Hypothalamus (tissue), 51 donors: Measurements from ENCODE around the gene KDSR.

ENCODE experiments used
- DNase-seq, 51 donors: peaks; one replicate each; lab custom pipeline; 2025; lab: John Stamatoyannopoulos, UW

Gene KDSR

GRCh38 chr18:63367053-63367953 lies at the start of gene KDSR:
KDSR (minus strand) TSS chr18:63367206; CDS start chr18:63367118, 88 bp downstream.
- DNase-seq: peak; percentile 67 to 98 (median 93)

DNA sequence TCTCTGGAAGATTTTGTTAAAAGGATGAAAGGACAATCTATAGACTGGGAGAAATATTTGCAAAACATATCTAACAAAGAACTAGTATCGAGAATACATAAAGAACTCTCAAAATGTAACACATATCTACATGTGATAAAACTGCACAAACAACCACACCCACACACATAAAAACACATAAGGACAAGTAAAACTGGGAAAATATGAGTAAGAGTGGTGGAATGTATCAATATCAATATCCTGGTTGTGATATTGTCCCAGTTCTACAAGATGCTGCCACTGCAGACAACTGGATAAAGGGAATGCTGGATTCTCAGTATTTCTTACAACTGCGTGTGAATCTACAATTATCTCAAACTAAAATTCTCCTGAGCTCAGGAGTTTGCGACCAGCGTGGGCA lies 45.9 kb upstream of the KDSR start:
- DNase-seq: no peak

GRCh38 chr18:63410792-63411191 lies 43.8 kb upstream of the KDSR start:
- DNase-seq: no peak

DNA sequence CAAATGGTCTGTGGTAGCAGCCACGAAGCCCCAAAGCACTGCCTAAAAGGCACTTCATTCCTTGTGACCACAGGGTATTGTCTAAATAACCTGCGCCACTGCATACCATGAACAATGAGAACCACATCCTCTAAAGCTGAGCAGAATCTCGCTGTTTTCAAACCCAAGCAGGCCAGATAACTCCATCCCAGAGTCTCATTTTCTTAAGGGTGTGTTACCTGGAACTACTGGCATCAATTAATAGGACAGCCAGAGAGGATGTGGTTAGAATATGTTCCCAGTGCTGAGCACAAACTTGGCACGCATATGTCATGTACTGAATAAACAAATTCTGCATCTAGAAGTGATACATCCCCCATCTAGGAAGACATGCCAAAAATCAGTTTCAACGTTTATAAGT lies 42.3 kb upstream of the KDSR start:
- DNase-seq: no peak

DNA sequence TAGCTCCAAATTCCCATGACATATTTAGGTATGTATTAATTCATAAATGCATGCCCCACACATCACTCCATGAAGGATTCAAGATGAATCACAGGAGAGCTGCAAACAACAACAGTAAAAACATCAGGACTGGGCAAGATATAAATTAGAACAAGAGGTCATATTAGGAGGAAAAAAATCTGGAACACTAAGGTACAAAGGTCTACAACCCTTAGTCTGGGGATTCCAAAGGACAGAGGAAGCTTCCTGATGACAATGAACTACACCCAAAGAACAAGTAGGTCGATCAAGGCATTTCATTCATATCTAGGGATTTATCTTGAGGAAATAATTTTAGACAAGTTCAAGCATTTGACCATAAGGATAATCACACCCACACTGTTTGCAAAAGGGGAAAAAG lies 40.7 kb upstream of the KDSR start:
- DNase-seq: no peak

GRCh38 chr18:63405986-63406385 lies 39.0 kb upstream of the KDSR start:
- DNase-seq: peak in 2 of 51 donors; percentile 1 to 9

GRCh38 chr18:63402246-63403162 lies 35.5 kb upstream of the KDSR start:
- no peak for DNase-seq

DNA sequence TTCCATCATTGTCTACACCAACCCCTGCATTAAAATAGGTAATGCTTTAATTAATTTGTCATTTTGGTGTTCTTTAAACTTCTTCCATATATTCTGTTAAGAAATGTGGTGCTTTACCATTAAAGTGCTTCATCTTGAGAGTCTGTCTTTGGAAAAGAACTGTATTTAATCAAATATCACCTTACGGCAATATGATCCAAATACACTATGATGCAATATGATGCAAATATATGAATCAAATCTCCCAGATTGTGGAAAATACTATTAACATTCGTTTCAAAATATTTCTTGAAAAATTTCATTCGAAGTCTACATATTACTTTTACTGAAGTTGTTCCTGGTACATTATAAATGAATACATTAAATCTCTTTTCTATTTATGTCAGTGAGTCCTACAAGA lies 32.3 kb upstream of the KDSR start:
- DNase-seq: no peak

DNA sequence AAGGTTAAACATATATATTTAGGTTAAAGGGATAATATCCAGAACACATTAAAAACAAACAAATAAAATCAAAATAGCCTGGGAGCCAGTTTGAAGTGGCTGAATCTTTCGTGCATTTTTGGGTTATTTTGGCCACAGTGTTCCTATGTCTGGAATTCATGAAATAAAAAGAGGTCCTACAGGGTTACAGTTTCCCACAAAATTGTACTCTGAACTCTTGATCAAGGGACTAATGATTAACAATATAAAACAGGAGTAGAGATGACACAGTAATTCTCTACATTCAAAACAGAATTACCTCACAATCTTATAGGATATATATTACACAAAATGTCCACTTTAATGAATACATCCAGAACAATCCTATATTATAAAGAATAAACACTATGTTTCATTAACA lies 30.3 kb upstream of the KDSR start:
- DNase-seq: no peak

- no peak for DNase-seq
These were observed 28.5 kb upstream of the KDSR start for GRCh38 chr18:63395503-63395902.

- DNase-seq: no peak
These were observed 27.9 kb upstream of the KDSR start for GRCh38 chr18:63394954-63395353.

- no peak for DNase-seq
These were observed 20.9 kb upstream of the KDSR start for GRCh38 chr18:63387861-63388260.

- no peak for DNase-seq
These were observed 15.8 kb upstream of the KDSR start for GRCh38 chr18:63382843-63383242.

GRCh38 chr18:63379639-63379962 lies 12.6 kb upstream of the KDSR start:
- no peak for DNase-seq

GRCh38 chr18:63378919-63379638 lies 12.1 kb upstream of the KDSR start:
- no peak for DNase-seq

- no peak for DNase-seq
These were observed 10.4 kb upstream of the KDSR start for GRCh38 chr18:63377275-63377980.

DNA sequence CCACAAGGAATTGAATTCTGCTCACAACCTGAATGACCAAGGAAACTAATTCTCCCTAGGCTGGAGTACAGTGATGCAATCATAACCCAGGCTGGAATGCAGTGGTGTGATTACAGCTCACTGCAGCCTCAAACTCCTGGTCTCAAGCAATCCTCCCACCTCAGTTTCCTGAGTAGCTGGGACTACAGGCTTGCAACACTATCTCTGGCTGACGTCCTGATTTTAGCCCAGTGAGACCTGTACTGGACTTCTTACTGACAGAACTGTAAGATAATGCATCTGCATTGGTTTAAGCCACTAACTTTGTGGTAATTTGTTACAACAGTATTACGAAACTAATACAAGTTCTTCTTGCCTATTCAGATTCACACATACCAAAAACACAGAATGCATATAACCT lies 9.5 kb upstream of the KDSR start:
- DNase-seq: no peak

- DNase-seq: no peak
These were observed 7.5 kb upstream of the KDSR start for GRCh38 chr18:63374540-63374939.

- DNase-seq: no peak
These were observed 6.2 kb upstream of the KDSR start for GRCh38 chr18:63373161-63373560.

DNA sequence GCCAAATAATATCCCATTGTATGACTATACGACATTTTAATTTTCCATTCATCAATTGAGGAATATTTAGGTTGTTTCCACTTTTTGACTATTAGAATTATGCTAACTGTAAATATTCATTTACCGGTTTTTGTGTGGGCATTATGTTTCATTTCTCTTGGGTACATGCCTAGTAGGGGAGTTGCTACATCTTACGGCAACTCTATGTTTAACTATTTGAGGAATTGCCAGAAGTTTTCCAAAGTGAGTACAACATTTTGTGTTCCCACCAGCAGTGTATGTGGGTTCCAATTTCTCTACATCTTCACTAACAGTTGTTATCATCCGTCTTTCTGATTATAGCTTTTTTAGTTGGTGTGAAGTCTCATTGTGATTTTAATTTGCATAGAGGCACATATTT lies 1.6 kb upstream of the KDSR start:
- no peak for DNase-seq
